HG03135 (cell line): ENCODE measurements around the gene ABCA7.
"Not testable (repeated sequence)": the region's sequence is repeated elsewhere in the genome, so short reads cannot be mapped to it uniquely, and the experiment has no call there.

Experiments
- ATAC-seq: cut with Tn5 transposase; IDR thresholded peaks from one replicate; pipeline ENCODE4 v1.9.1; 2021; ENCODE audit warnings: mild to moderate bottlenecking, moderate library complexity; ENCODE audit not compliant: unreplicated experiment

Gene ABCA7

GRCh38 chr19:1104311-1105007 is 64.6 kb downstream of the ABCA7 start:
- no peak for ATAC-seq

- no peak for ATAC-seq
Measured at GRCh38 chr19:1105008-1105872, 65.3 kb downstream of the ABCA7 start.

GRCh38 chr19:1105873-1106840 is 66.2 kb downstream of the ABCA7 start:
- no peak for ATAC-seq

- no peak for ATAC-seq
Measured at GRCh38 chr19:1106841-1107660, 67.1 kb downstream of the ABCA7 start.

- ATAC-seq, result no peak
Measured at GRCh38 chr19:1107661-1108261, 67.9 kb downstream of the ABCA7 start.

- ATAC-seq, result no peak
Measured at GRCh38 chr19:1108291-1109031, 68.6 kb downstream of the ABCA7 start.

GRCh38 chr19:1109032-1109551 is 69.2 kb downstream of the ABCA7 start:
- no peak for ATAC-seq

- no peak for ATAC-seq
Measured at GRCh38 chr19:1109697-1110671, 70.1 kb downstream of the ABCA7 start.

- ATAC-seq, result no peak
Measured at GRCh38 chr19:1110809-1111640, 71.1 kb downstream of the ABCA7 start.

GRCh38 chr19:1111641-1112267 is 71.8 kb downstream of the ABCA7 start:
- ATAC-seq, result no peak

- ATAC-seq, result no peak
Measured at GRCh38 chr19:1112268-1113029, 72.5 kb downstream of the ABCA7 start.

- ATAC-seq, result no peak
Measured at GRCh38 chr19:1113030-1113985, 73.4 kb downstream of the ABCA7 start.

GRCh38 chr19:1113986-1114483 is 74.1 kb downstream of the ABCA7 start:
- no peak for ATAC-seq

GRCh38 chr19:1114728-1115127 is 74.8 kb downstream of the ABCA7 start:
- ATAC-seq, result not testable (repeated sequence)
